ENCODE measurements around the gene NUP133.

The NUP133 gene

GRCh38 chr1:229454056-229454455, 54.1 kb downstream of the NUP133 start:
- Histone ChIP-seq H3K4me3 (replicated peaks; ENCODE audit: insufficient read depth, low read length) (no peak overlapping the region), H3K27me3 (ENCODE audit: insufficient read depth, poor library complexity, severe bottlenecking) (no peaks in the 10 kb centered on the region), H3K27ac (replicated peaks) (no peak overlapping the region)
- DNase-seq (ENCODE audit: low read depth in 1 of 2, low spot score in 1 of 2) = no peak
- TF ChIP-seq REST (IDR thresholded peaks at IDR 0.05; ENCODE audit: insufficient replicate concordance, low read depth) (no peak), GABPA (IDR thresholded peaks at IDR 0.05; ENCODE audit: low read depth) (no peak), SPI1 (IDR thresholded peaks at IDR 0.05; ENCODE audit: borderline replicate concordance, low read depth) (no peak), POLR2AphosphoS5 (IDR thresholded peaks at IDR 0.05; ENCODE audit: low read depth) (no peak), CTCF (IDR thresholded peaks at IDR 0.05; ENCODE audit: insufficient read depth, low read length) (no peak)

GRCh38 chr1:229452956-229453801, 55.0 kb downstream of the NUP133 start:
- Histone ChIP-seq H3K4me3 (replicated peaks; ENCODE audit: insufficient read depth, low read length) (no peak overlapping the region), H3K27me3 (ENCODE audit: insufficient read depth, poor library complexity, severe bottlenecking) (no peaks in the 10 kb centered on the region), H3K27ac (replicated peaks) (no peak overlapping the region)
- DNase-seq (ENCODE audit: low read depth in 1 of 2, low spot score in 1 of 2) = no peak
- TF ChIP-seq CTCF (IDR thresholded peaks at IDR 0.05; ENCODE audit: insufficient read depth, low read length) = peak; percentile 59
- TF ChIP-seq SPI1 (IDR thresholded peaks at IDR 0.05; ENCODE audit: borderline replicate concordance, low read depth) = no peak

- H3K27ac ChIP-seq (replicated peaks) = no peak overlapping the region
- TF ChIP-seq GABPA (IDR thresholded peaks at IDR 0.05; ENCODE audit: low read depth) (no peak), CTCF (IDR thresholded peaks at IDR 0.05; ENCODE audit: insufficient read depth, low read length) (no peak), SPI1 (IDR thresholded peaks at IDR 0.05; ENCODE audit: borderline replicate concordance, low read depth) (no peak), REST (IDR thresholded peaks at IDR 0.05; ENCODE audit: insufficient replicate concordance, low read depth) (no peak), POLR2AphosphoS5 (IDR thresholded peaks at IDR 0.05; ENCODE audit: low read depth) (no peak)
- DNase-seq (ENCODE audit: low read depth in 1 of 2, low spot score in 1 of 2) = no peak
- no peak overlapping the region for H3K4me3 ChIP-seq (replicated peaks; ENCODE audit: insufficient read depth, low read length)
- H3K27me3 ChIP-seq (ENCODE audit: insufficient read depth, poor library complexity, severe bottlenecking) = no peaks in the 10 kb centered on the region
Measured at GRCh38 chr1:229448845-229449244, 59.3 kb downstream of the NUP133 start.

Data from HL-60 (cell line).